GM12878 (cell line): Measurements from ENCODE around the gene DCTN2. TPM values are rescaled to one million over a fixed set of nuclear protein-coding genes. Genes with fewer than 3 reads are reported as not detected.

ENCODE experiments used
- ATAC-seq: fragments of 200-7000 bp; cut with Tn5 transposase; 3 replicates; pipeline ENCODE4 v1.9.1; 2020; ENCODE audit warnings: mild to moderate bottlenecking, moderate library complexity
- BruUV-seq: library from RNA; stranded (reverse); fragments of 400-500 nt; replicated peaks from 2 replicates; lab custom pipeline; 2021; lab: Mats Ljungman, UMichigan
- CTCF ChIA-PET: fragments of 300-600 bp; sonication (Branson Sonifier 250); formaldehyde crosslinking; extraction: SDS; loops from one replicate; lab custom pipeline; 2021; ENCODE audit warnings: inconsistent platforms; lab: Yijun Ruan, JAX
- POLR2A ChIA-PET: fragments of 350-600 bp; formaldehyde crosslinking; extraction: SDS; loops from one replicate; lab custom pipeline; 2021; ENCODE audit warnings: inconsistent platforms; lab: Charles Lee
- RAD21 ChIA-PET: fragments of 300-600 bp; sonication (Branson Sonifier 250); formaldehyde crosslinking; loops from one replicate; lab custom pipeline; 2023; ENCODE audit warnings: antibody characterized with exemption; ENCODE audit not compliant: unreplicated experiment; lab: Charles Lee
- SMC1A ChIA-PET: fragments of 300-600 bp; sonication (Branson Sonifier 250); formaldehyde crosslinking; loops from one replicate; lab custom pipeline; 2023; ENCODE audit not compliant: unreplicated experiment, uncharacterized antibody; lab: Charles Lee
- DNase-seq: peaks from one replicate; pipeline ENCODE4 v3.0.0-alpha.2; 2011; ENCODE audit warnings: low read depth, low spot score
- FAIRE-seq: peaks from 3 replicates; lab custom pipeline; 2011; peaks lifted over from hg19 to GRCh38; lab: Jason Lieb, UNC
- H2AFZ ChIP-seq: 2 replicates; pipeline ENCODE4 v1.6.0; 2011; ENCODE audit warnings: low read depth, low read length, control low read depth; ENCODE audit not compliant: control insufficient read depth
- H3K27ac ChIP-seq: 2 replicates; pipeline ENCODE4 v1.5.1; 2011; ENCODE audit warnings: control low read depth; ENCODE audit not compliant: control insufficient read depth, insufficient read depth
- H3K27me3 ChIP-seq, 2 experiments: replicated peaks in 1 of 2; 2 replicates each; pipeline versions ENCODE4 v1.6.0 to v1.6.1; 2011; ENCODE audit warnings: low read length in 1 of 2; ENCODE audit not compliant: control insufficient read depth in 2 of 2, insufficient read depth in 2 of 2
- H3K36me3 ChIP-seq, 2 experiments: 2 replicates each; pipeline ENCODE4 v1.5.1; 2011; ENCODE audit warnings: low read length in 1 of 2; ENCODE audit not compliant: control insufficient read depth in 2 of 2, insufficient read depth in 2 of 2
- H3K4me1 ChIP-seq: 2 replicates; pipeline ENCODE4 v1.6.1; 2011; ENCODE audit warnings: mild to moderate bottlenecking, low read length, moderate library complexity, mixed read lengths; ENCODE audit not compliant: control insufficient read depth, insufficient read depth
- H3K4me2 ChIP-seq: 2 replicates; pipeline ENCODE4 v1.6.0; 2011; ENCODE audit warnings: control low read depth; ENCODE audit not compliant: control insufficient read depth, insufficient read depth
- H3K4me3 ChIP-seq: fragments of 200-600 bp; sonication (generic); 2 replicates; pipeline ENCODE4 v1.5.1; 2016
- H3K79me2 ChIP-seq: 2 replicates; pipeline ENCODE4 v1.6.0; 2011; ENCODE audit warnings: low read length; ENCODE audit not compliant: control insufficient read depth, insufficient read depth
- H3K9ac ChIP-seq: 2 replicates; pipeline ENCODE4 v1.8.0; 2011; ENCODE audit warnings: low read length, control low read depth, mixed read lengths; ENCODE audit not compliant: control insufficient read depth, insufficient read depth
- H3K9me3 ChIP-seq: replicated peaks from 3 replicates; pipeline ENCODE4 v1.5.1; 2011; ENCODE audit warnings: mild to moderate bottlenecking, low read length; ENCODE audit not compliant: control insufficient read depth, insufficient read depth
- H4K20me1 ChIP-seq: 2 replicates; pipeline ENCODE4 v1.6.0; 2011; ENCODE audit not compliant: control insufficient read depth, insufficient read depth
- ATF2 ChIP-seq: IDR thresholded peaks from 2 replicates; pipeline ENCODE4 v1.6.1; 2012; ENCODE audit warnings: low read length, inconsistent platforms
- BRCA1 ChIP-seq: IDR thresholded peaks from 2 replicates; pipeline ENCODE4 v1.6.1; 2011; ENCODE audit warnings: low read depth, low read length, improper control_type of control experiment
- CHD2 ChIP-seq: IDR thresholded peaks from 2 replicates; pipeline ENCODE4 v1.6.1; 2011; ENCODE audit warnings: low read depth, low read length, improper control_type of control experiment, borderline replicate concordance
- ETV6 ChIP-seq, 2 experiments: fragments of 450-650 bp in 1 of 2; IDR thresholded peaks in 1 of 2; conservative IDR thresholded peaks in 1 of 2; 2 replicates each; pipeline ENCODE4 v1.6.1; 2014; ENCODE audit warnings: antibody characterized with exemption in 1 of 2, borderline replicate concordance in 1 of 2, low read depth in 1 of 2, mild to moderate bottlenecking in 1 of 2, moderate library complexity in 1 of 2
- GABPA ChIP-seq: IDR thresholded peaks from 2 replicates; pipeline ENCODE4 v1.6.1; 2014; ENCODE audit warnings: antibody characterized with exemption, low read depth, mild to moderate bottlenecking, inconsistent platforms
- GATAD2B ChIP-seq: fragments of 450-650 bp; conservative IDR thresholded peaks from 2 replicates; pipeline ENCODE4 v1.6.1; 2017; ENCODE audit warnings: low read depth, mild to moderate bottlenecking, moderate library complexity
- HDAC2 ChIP-seq: fragments of 200-600 bp; sonication (generic); IDR thresholded peaks from 2 replicates; pipeline ENCODE4 v1.6.1; 2017
- IKZF2 ChIP-seq, 2 experiments: fragments of 450-650 bp; IDR thresholded peaks; 2 replicates each; pipeline ENCODE4 v1.6.1; 2017; ENCODE audit warnings: mild to moderate bottlenecking in 2 of 2, moderate library complexity in 2 of 2
- NBN ChIP-seq: fragments of 450-650 bp; IDR thresholded peaks from 2 replicates; pipeline ENCODE4 v1.6.1; 2016
- POU2F2 ChIP-seq: IDR thresholded peaks from 3 replicates; pipeline ENCODE4 v1.6.1; 2011; ENCODE audit warnings: low read depth, mild to moderate bottlenecking, low read length, borderline replicate concordance
- RBBP5 ChIP-seq: fragments of 200-600 bp; sonication (generic); conservative IDR thresholded peaks from 2 replicates; pipeline ENCODE4 v1.6.1; 2016
- STAT3 ChIP-seq: IDR thresholded peaks from 2 replicates; pipeline ENCODE4 v1.6.1; 2011; ENCODE audit warnings: low read depth, low read length, improper control_type of control experiment
- YBX1 ChIP-seq: fragments of 450-650 bp; IDR thresholded peaks from 2 replicates; pipeline ENCODE4 v1.6.1; 2016; ENCODE audit warnings: antibody characterized with exemption
- WGBS: methylation state at CpG from one replicate; pipeline ENCODE4 v1.1.6; 2016; ENCODE audit warnings: low lambda C conversion rate; ENCODE audit not compliant: insufficient replicate concordance, insufficient coverage; ENCODE audit errors: missing lambda C conversion rate; 5-methylcytosine and 5-hydroxymethylcytosine counted together
- in situ Hi-C: fragments of 300-500 bp; cut with MboI; formaldehyde crosslinking; loops from 9 replicates; pipeline ENCODE4 v1.14.3; 2018; ENCODE audit warnings: mixed read lengths
- intact Hi-C: fragments of 100-400 bp; cut with micrococcal nuclease; formaldehyde crosslinking; loops from one replicate; pipeline ENCODE4 v1.14.2; 2022; ENCODE audit not compliant: unreplicated experiment
- polyA plus RNA-seq, 11 experiments: library from polyadenylated mRNA; depleted of rRNA in 4 of 11; unstranded in 6 of 11; stranded (reverse) in 5 of 11; fragments of >200 nt; fragmentation: Nextera tagmentation in 4 of 11; fragmentation: Illumina TruSeq in 1 of 11; extraction: Ambion mirVana in 4 of 11; extraction: Trizol in 1 of 11; gene quantifications; 1 replicate in 1 of 11; 2 replicates in 10 of 11; pipeline versions ENCODE4 v1.2.1 to v1.2.3, GENCODE V29; 2011 to 2016; ENCODE audit warnings: inconsistent platforms in 2 of 11, missing spikeins in 2 of 11, low read depth in 1 of 11
- total RNA-seq, 4 experiments: library from RNA; depleted of rRNA in 3 of 4; stranded (reverse); fragments of >200 nt in 3 of 4; fragmentation: Illumina TruSeq in 1 of 4; extraction: Trizol in 1 of 4; gene quantifications; 2 replicates each; pipeline versions ENCODE4 v1.2.1 to v1.2.3, GENCODE V29; 2013 to 2021
- TF ChIP-seq, protein P1 (sequence below): fragments of 450-650 bp; IDR thresholded peaks from 2 replicates; pipeline ENCODE4 v1.6.1; 2016; ENCODE audit warnings: mild to moderate bottlenecking, moderate library complexity, borderline replicate concordance

DCTN2 gene
- total and polyA plus RNA-seq, 10 of the 15 experiments (the other 5 are each of a cell fraction or from before 2014, with no cell fraction given), result 32.3 to 171 (median 100) TPM

DNA sequence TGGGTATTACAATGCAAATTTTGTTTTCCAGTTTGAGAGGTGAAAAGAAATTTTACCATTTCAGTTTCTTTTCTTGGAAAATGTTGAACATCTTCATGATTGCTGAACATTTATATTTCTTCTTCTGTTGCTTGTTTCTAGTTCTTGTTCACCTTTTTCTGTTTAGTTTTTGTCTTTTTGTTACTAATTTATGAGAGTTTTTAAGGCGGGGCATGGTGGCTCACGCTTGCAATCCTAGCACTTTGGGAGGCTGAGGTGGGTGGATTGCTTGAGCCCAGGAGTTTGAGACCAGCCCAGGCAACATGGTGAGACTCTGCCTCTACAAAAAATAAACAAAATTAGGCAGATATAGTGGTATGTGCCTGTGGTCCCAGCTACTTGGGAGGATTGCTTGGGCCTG, 13.5 kb upstream of the DCTN2 start:
- SMC1A ChIA-PET, result interaction anchor here (1.0 kb wide), 1 partner anchor 8 kb away, joined by 3 read pairs; no protein-coding TSS in a partner anchor

More for the DNA sequence above, 13.5 kb upstream of the DCTN2 start:
- H3K36me3 ChIP-seq, result no peaks in the 10 kb centered on the region
- ChIA-PET POLR2A (no interaction called here), CTCF (interaction anchor here (4.3 kb wide), 1 partner anchor 22 kb away, joined by 19 read pairs; no protein-coding TSS in a partner anchor), RAD21 (no interaction called here)
- H3K9me3 ChIP-seq, result no peaks in the 10 kb centered on the region
- intact Hi-C loops, result no loop called here
- BruUV-seq, result no TSS peak
- no peak for TF ChIP-seq HDAC2
- no peak for TF ChIP-seq POU2F2
- no peak for TF ChIP-seq CHD2
- no peak for TF ChIP-seq IKZF2 (IDR thresholded peaks at IDR 0.05)
- TF ChIP-seq YBX1, result no peak
- no peak for TF ChIP-seq NBN
- TF ChIP-seq ETV6 (conservative IDR thresholded peaks at IDR 0.05 in 1 of 2, IDR thresholded peaks at IDR 0.05 in 1 of 2; ENCODE audit: borderline replicate concordance in 1 of 2, low read depth in 1 of 2), result no peak
- TF ChIP-seq RBBP5, result no peak
- no peak for TF ChIP-seq GABPA
- TF ChIP-seq GATAD2B, result no peak
- no peak for TF ChIP-seq BRCA1
- TF ChIP-seq, protein P1, sequence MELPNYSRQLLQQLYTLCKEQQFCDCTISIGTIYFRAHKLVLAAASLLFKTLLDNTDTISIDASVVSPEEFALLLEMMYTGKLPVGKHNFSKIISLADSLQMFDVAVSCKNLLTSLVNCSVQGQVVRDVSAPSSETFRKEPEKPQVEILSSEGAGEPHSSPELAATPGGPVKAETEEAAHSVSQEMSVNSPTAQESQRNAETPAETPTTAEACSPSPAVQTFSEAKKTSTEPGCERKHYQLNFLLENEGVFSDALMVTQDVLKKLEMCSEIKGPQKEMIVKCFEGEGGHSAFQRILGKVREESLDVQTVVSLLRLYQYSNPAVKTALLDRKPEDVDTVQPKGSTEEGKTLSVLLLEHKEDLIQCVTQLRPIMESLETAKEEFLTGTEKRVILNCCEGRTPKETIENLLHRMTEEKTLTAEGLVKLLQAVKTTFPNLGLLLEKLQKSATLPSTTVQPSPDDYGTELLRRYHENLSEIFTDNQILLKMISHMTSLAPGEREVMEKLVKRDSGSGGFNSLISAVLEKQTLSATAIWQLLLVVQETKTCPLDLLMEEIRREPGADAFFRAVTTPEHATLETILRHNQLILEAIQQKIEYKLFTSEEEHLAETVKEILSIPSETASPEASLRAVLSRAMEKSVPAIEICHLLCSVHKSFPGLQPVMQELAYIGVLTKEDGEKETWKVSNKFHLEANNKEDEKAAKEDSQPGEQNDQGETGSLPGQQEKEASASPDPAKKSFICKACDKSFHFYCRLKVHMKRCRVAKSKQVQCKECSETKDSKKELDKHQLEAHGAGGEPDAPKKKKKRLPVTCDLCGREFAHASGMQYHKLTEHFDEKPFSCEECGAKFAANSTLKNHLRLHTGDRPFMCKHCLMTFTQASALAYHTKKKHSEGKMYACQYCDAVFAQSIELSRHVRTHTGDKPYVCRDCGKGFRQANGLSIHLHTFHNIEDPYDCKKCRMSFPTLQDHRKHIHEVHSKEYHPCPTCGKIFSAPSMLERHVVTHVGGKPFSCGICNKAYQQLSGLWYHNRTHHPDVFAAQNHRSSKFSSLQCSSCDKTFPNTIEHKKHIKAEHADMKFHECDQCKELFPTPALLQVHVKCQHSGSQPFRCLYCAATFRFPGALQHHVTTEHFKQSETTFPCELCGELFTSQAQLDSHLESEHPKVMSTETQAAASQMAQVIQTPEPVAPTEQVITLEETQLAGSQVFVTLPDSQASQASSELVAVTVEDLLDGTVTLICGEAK, result no peak
- TF ChIP-seq ATF2, result no peak
- TF ChIP-seq STAT3, result no peak
- H3K4me1 ChIP-seq, result no peaks in the 10 kb centered on the region
- no peaks in the 10 kb centered on the region for H3K27me3 ChIP-seq
- H3K4me3 ChIP-seq, result no peak overlapping the region
- H3K4me2 ChIP-seq, result no peak overlapping the region
- no peaks in the 10 kb centered on the region for H3K79me2 ChIP-seq
- DNase-seq (no peak), FAIRE-seq (no peak), ATAC-seq (no peak)
- no peak overlapping the region for H3K27ac ChIP-seq
- H4K20me1 ChIP-seq, result no peaks in the 10 kb centered on the region
- no peak overlapping the region for H2AFZ ChIP-seq
- in situ Hi-C loops, result no loop called here
- no peak overlapping the region for H3K9ac ChIP-seq
- 34% methylated on average over 2 of the region's 2 CpGs for WGBS
